GM18951 (cell line): ENCODE data around the gene MRTFA.

ENCODE experiments used
- POLR2A ChIP-seq: IDR thresholded peaks from 4 replicates; pipeline ENCODE4 v1.6.1; 2011; ENCODE audit warnings: mild to moderate bottlenecking; ENCODE audit not compliant: insufficient read length, insufficient read depth; ENCODE audit errors: extremely low read depth
- in situ Hi-C: fragments of 300-500 bp; cut with MboI; formaldehyde crosslinking; loops from one replicate; pipeline ENCODE4 v1.12.0; 2022; ENCODE audit warnings: low sequenced_read_pairs, mixed read lengths, inconsistent platforms; ENCODE audit not compliant: unreplicated experiment

Gene MRTFA

DNA sequence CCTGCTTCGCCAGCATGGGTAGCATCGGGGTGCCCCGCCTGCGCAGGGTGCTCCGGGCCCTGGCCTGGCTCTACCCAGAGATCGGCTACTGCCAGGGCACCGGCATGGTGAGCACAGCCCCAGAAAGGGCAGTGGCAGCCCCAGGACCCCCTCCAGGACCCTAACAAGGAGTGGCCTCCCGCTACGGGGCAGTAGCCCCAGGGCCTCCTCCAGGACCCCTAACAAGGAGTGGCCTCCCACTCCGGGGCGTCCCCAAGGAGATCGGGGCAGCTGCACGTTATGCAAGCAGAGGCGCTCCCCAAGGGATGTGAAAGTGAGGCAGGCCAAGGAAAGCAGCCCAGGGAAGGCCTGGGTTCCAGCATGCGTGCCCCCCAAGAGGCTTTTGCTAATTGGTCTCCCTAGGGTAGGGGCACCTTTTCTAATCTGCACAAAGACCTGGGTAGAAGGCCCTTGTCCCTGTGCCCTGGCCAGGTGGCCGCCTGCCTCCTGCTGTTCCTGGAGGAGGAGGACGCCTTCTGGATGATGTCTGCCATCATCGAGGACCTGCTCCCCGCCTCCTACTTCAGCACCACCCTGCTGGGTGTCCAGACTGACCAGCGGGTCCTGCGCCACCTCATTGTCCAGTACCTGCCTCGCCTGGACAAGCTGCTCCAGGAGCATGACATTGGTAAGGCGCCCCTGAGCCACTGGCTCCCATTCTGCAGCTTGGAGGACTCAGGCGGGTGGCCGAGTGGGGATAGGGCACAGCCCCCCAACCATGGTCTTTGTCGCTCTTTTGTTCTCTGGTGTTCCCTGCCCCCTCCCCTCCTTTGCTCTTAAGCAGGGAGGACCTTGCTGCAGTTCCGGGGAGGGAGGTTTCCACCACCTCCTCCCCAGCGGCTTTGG, 231.1 kb downstream of the MRTFA start:
- TF ChIP-seq POLR2A = no peak
- in situ Hi-C loops = no loop called here

DNA sequence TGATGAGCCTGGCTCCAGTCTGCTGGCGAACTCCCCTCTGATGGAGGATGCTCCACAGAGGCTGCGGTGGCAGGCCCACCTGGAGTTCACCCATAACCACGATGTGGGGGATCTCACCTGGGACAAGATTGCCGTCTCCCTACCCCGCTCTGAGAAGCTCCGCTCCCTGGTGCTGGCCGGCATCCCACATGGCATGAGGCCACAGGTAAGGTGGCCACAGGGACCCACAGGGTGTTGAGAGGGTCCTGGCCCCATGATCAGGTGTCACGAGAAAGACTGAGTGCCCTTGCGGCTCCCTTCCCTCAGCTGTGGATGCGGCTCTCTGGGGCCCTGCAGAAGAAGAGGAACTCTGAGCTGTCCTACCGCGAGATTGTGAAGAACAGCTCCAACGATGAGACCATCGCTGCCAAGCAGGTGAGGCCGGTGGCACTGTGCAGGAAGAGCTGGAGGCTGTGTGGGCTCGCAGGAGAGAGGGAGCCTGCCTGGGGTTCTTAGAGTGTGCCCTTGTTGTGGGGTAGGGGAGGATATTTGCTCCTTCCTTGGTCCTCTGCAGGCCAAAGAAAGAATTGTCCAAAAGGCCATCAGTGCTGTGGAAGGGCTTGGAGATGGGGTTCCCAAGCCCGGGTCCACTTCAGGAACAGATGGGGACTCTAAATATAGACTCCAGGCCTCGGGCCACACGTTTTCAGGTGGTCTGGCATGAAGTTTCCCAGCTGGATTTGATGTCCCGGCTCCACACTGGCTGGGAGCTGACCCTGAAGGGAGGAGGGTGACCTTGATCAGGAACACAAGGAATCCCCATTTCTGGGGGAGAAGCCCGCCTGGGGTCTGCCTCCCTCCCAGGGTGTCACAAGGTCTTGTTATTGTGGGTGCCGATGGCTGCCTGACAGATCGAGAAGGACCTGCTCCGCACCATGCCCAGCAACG, 232.0 kb downstream of the MRTFA start:
- in situ Hi-C loops = no loop called here
- no peak for TF ChIP-seq POLR2A

- TF ChIP-seq POLR2A = no peak
- in situ Hi-C loops = no loop called here
Observed at GRCh38 chr22:40403651-40404050, 232.9 kb downstream of the MRTFA start.

DNA sequence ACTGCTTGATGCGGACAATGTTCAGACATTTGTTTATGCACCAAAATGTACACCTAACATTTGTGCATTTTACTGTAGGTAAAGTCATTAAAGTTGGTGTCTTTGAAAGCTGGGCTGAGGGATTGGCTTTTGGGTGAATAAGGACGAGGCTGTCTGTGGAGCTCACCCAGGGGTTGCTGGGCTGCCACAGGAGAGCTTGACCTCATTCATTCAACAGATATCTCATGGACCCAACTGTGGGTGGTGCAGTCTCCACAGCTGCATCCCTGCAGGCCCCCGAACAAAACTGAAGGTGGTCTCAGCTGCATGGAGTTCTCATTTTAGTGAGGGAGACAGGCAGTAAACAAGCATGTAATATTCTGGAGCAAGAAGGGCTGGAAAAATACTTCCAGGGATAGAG, 233.4 kb downstream of the MRTFA start:
- in situ Hi-C loops = no loop called here
- no peak for TF ChIP-seq POLR2A

GRCh38 chr22:40401981-40402406, 234.5 kb downstream of the MRTFA start:
- in situ Hi-C loops = no loop called here
- no peak for TF ChIP-seq POLR2A

GRCh38 chr22:40401532-40401931, 235.0 kb downstream of the MRTFA start:
- no peak for TF ChIP-seq POLR2A
- in situ Hi-C loops = no loop called here

DNA sequence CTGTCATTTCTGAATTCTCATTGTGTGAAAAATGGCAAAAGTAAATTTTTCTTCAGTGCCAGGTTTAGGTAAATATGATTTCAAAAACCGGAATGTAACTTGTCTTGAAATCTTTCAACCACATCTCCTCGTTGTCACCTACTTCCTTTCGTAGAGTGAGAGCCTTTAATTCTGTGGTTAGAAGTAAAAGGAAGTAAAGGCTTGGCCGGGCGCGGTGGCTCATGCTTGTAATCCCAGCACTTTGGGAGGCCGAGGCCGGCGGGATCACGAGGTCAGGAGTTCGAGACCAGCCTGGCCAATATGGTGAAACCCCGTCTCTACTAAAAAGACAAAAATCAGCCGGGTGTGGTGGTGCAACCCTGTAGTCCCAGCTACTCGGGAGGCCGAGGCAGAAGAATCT, 236.4 kb downstream of the MRTFA start:
- in situ Hi-C loops = no loop called here

GRCh38 chr22:40399621-40400020, 236.9 kb downstream of the MRTFA start:
- no peak for TF ChIP-seq POLR2A
- in situ Hi-C loops = no loop called here

More for the DNA sequence above, 236.4 kb downstream of the MRTFA start:
- no peak for TF ChIP-seq POLR2A

- TF ChIP-seq POLR2A = no peak
- in situ Hi-C loops = no loop called here
Observed at GRCh38 chr22:40397396-40397795, 239.1 kb downstream of the MRTFA start.

DNA sequence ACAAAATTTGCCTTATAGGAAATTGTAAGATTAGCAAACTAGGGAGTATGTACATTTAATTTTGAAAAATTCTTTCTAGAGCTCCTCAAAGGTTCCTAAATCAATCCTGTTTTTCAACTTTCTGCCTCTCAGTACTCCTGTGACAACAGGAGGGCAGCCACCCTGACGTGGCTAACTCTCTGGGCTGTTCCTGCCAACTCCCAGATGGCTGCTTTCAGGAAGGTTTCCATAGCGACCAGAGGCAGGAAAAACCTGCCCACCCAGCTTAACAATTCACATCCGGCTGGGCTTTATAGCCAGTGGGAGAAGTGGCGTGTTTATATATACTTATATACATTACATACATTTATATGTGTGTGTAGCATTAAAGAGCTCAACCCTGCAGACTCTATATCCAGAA, 239.6 kb downstream of the MRTFA start:
- TF ChIP-seq POLR2A = no peak
- in situ Hi-C loops = no loop called here

DNA sequence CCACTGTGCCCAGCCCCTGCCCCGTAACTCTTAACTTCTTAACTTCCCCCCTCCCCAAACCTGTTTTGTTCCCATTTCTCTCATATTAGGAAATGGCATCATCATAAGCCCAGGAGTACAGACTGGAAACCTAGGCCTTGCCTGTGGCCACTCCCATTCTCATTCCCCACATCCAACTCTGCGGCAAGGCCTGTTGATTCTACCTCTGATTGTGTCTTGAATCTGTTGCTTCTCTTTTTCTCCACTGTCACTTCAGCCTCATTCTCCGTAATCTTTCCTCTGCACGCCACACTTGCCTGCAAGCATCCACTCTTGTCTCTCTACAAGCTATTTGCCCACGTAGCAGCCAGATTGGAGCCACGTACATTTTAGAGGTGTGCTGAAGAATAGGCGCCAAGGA, 240.9 kb downstream of the MRTFA start:
- in situ Hi-C loops = no loop called here
- no peak for TF ChIP-seq POLR2A

DNA sequence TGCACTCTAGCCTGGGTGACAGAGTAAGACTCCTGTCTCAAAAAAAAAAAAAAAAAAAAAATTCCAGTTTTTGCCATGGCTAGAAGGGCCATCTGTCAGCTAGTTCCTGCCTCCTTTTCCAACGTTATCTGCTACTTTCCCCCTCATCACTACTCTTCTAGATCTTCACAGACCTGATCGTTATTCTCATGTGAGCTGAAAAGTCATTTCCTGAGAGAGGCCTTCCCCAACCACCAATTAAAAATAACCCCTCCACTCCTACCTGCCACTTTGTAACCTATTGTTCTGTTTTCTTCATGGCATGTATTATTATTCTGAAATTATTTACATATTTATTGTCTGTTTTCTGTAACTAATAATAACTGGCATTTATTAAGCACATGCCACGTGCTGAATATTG, 241.9 kb downstream of the MRTFA start:
- in situ Hi-C loops = no loop called here
- no peak for TF ChIP-seq POLR2A

GRCh38 chr22:40392618-40393017, 243.9 kb downstream of the MRTFA start:
- in situ Hi-C loops = no loop called here
- TF ChIP-seq POLR2A = no peak
